Esophagus squamous epithelium (tissue), 5 donors: ENCODE measurements around the gene RAB17. TPM values are rescaled to one million over a fixed set of nuclear protein-coding genes. Genes with fewer than 3 reads are reported as not detected.

Source experiments
- DNase-seq: peaks from one replicate; lab custom pipeline; 2025; lab: John Stamatoyannopoulos, UW
- H3K27ac ChIP-seq, 4 donors: fragments of 200-600 bp; sonication (generic); one replicate each; pipeline ENCODE4 v1.5.1; 2016 to 2019; ENCODE audit warnings: mild to moderate bottlenecking in 1 of 4
- H3K27me3 ChIP-seq, 4 donors: fragments of 200-600 bp; sonication (generic); 1 replicate in 3 of 4; 2 replicates in 1 of 4; pipeline versions ENCODE4 v1.5.1 to v1.6.0; 2017 to 2021; ENCODE audit warnings: antibody characterized with exemption in 1 of 4
- H3K36me3 ChIP-seq, 3 donors: fragments of 200-600 bp; sonication (generic); one replicate each; pipeline ENCODE4 v1.5.1; 2016 to 2019
- H3K4me1 ChIP-seq, 3 donors: fragments of 200-600 bp; sonication (generic); one replicate each; pipeline ENCODE4 v1.5.1; 2017 to 2019
- H3K4me3 ChIP-seq, 4 donors: fragments of 200-600 bp; sonication (generic); 1 replicate in 3 of 4; 2 replicates in 1 of 4; pipeline ENCODE4 v1.5.1; 2016 to 2019; ENCODE audit warnings: mild to moderate bottlenecking in 2 of 4, moderate library complexity in 1 of 4
- H3K9me3 ChIP-seq, 3 donors: fragments of 200-600 bp; sonication (generic); one replicate each; pipeline ENCODE4 v1.5.1; 2016 to 2019
- CTCF ChIP-seq, 6 experiments: fragments of 450-650 bp in 4 of 6; fragments of 200-600 bp in 2 of 6; sonication (generic) in 2 of 6; IDR thresholded peaks; one replicate each; pipeline ENCODE4 v1.5.1; 2016 to 2019; ENCODE audit warnings: antibody characterized with exemption in 6 of 6, mild to moderate bottlenecking in 4 of 6, moderate library complexity in 4 of 6
- POLR2A ChIP-seq, 4 donors: fragments of 450-650 bp; IDR thresholded peaks; one replicate each; pipeline ENCODE4 v1.6.1; 2017; ENCODE audit warnings: antibody characterized with exemption in 4 of 4, mild to moderate bottlenecking in 4 of 4, moderate library complexity in 3 of 4
- WGBS, 2 donors: methylation state at CpG; one replicate each; pipeline ENCODE4 v1.1.5; 2018; 5-methylcytosine and 5-hydroxymethylcytosine counted together
- intact Hi-C: fragments of 100-400 bp; cut with DNase I; formaldehyde crosslinking; loops from one replicate; pipeline ENCODE4 v1.15.0; 2022
- total RNA-seq, 4 donors: library from RNA; depleted of rRNA; stranded (reverse); fragments of >200 nt; gene quantifications; one replicate each; pipeline ENCODE4 v1.1.0, GENCODE V29; 2016
- donor health status: DM: yes; HTN: yes; CAD: no.

RAB17 gene
- total RNA-seq, 4 donors from 2014 or later: 2.0 to 11.1 (median 6.4) TPM

- TF ChIP-seq CTCF (IDR thresholded peaks at IDR 0.05): no peak
- TF ChIP-seq POLR2A (IDR thresholded peaks at IDR 0.05): no peak
- Histone ChIP-seq H3K27me3 (peaks cover 0 to 40% (median 0%) of the 10 kb centered on the region in 4 donors), H3K4me3 (no peak overlapping the region), H3K9me3 (no peaks in the 10 kb centered on the region), H3K4me1 (peaks cover 0 to 35% (median 5%) of the 10 kb centered on the region in 3 donors), H3K36me3 (no peaks in the 10 kb centered on the region), H3K27ac (peak overlapping the region in 2 of 4 donors; percentile 39 to 87)
- DNase-seq: no peak
- WGBS, 2 donors: 71 to 100% methylated on average over 4 to 9 of the region's 10 CpGs
- intact Hi-C loops: no loop called here
Observed at GRCh38 chr2:237625216-237625705, 34.7 kb upstream of the RAB17 start.

GRCh38 chr2:237624565-237624964, 34.0 kb upstream of the RAB17 start:
- peaks cover 0 to 40% (median 0%) of the 10 kb centered on the region in 4 donors for H3K27me3 ChIP-seq
- DNase-seq: no peak
- no peaks in the 10 kb centered on the region for H3K36me3 ChIP-seq
- H3K4me1 ChIP-seq: peaks cover 0 to 35% (median 5%) of the 10 kb centered on the region in 3 donors
- TF ChIP-seq CTCF (IDR thresholded peaks at IDR 0.05): no peak
- no peak for TF ChIP-seq POLR2A (IDR thresholded peaks at IDR 0.05)
- H3K9me3 ChIP-seq: no peaks in the 10 kb centered on the region
- H3K4me3 ChIP-seq: no peak overlapping the region
- H3K27ac ChIP-seq: peak overlapping the region in 1 of 4 donors; percentile 87
- 83% methylated on average over 2 of the region's 6 CpGs for WGBS, 2 donors
- intact Hi-C loops: no loop called here

DNA sequence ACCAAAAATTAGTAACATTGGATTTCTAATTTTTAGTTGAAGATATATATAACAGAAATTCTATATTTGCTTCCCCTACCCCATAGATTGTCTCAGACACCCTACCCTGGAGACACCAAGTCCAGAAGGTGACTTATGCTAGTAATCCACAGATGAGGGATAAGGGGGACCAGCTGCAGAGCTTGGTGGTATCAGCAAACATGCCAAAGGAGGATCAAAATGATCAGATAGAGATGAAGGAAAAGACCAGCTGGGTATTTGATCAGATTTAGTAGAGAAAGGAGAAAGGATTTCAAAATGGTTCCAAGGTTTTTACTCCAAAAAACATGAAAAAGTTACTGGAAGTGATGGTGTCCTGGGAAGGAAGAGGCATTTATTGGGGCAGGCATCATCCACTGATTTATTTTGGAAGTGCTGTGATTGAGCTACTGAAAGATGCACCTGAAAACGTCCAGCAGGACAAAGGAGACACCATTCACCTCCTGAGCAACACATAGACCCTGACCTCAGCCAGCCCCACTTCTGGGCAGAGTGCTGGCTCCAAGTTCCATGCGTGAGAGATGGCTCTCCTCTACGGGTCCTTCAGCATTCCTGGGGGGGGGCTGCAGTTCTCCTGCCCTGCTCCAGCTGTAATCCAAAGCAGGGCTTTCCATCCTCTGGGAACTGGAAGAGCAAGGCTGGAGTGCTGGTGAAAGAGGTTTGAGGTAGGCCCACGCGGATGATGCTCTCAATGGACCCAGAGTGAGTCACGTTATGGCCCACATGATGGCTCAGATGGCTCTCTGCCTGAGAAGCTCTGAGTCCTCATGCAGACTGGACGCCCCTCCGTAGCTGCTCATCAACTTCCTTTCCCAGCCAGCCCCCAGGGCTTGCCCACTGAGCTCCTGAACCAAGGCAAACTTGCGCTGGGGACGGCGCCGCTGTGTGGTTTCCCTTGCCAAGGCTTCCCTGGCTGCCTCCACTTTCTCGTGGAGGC, 33.2 kb upstream of the RAB17 start:
- 75 to 77% methylated on average over 7 to 12 of the region's 13 CpGs for WGBS, 2 donors

GRCh38 chr2:237618449-237618848, 27.9 kb upstream of the RAB17 start:
- DNase-seq: no peak
- WGBS, 2 donors: 59 to 64% methylated on average over 2 of the region's 2 CpGs
- Histone ChIP-seq H3K27ac (no peak overlapping the region), H3K27me3 (no peaks in the 10 kb centered on the region), H3K36me3 (no peaks in the 10 kb centered on the region), H3K4me3 (no peak overlapping the region), H3K9me3 (no peaks in the 10 kb centered on the region), H3K4me1 (peaks cover 3 to 35% (median 17%) of the 10 kb centered on the region in 3 donors)
- TF ChIP-seq POLR2A (IDR thresholded peaks at IDR 0.05) (no peak), CTCF (IDR thresholded peaks at IDR 0.05) (no peak)
- intact Hi-C loops: no loop called here

More for the DNA sequence above, 33.2 kb upstream of the RAB17 start:
- Histone ChIP-seq H3K27me3 (peaks cover 0 to 35% (median 0%) of the 10 kb centered on the region in 4 donors), H3K9me3 (no peaks in the 10 kb centered on the region), H3K36me3 (no peaks in the 10 kb centered on the region), H3K4me1 (peaks cover 0 to 29% (median 5%) of the 10 kb centered on the region in 3 donors), H3K4me3 (no peak overlapping the region), H3K27ac (no peak overlapping the region)
- TF ChIP-seq CTCF (IDR thresholded peaks at IDR 0.05): no peak
- no peak for TF ChIP-seq POLR2A (IDR thresholded peaks at IDR 0.05)
- intact Hi-C loops: no loop called here
- DNase-seq: no peak

DNA sequence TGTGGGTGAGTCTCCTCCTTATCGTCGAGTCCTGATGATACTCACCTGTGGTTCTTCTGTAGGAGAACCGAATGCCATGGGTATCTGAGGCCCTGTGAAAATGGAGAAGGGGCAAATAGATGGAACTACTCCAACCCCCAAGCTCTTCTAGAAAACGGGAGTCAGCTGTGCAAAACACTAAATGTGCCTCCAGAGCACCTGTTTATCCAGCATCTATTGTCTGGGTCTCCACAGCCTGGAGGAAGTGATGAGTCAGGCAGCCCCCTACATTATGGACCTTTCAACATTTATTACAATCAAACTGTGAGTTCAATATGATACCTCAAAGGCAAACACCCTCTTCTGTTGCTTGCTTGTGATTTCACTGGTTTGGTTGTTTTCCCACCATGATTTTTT, 27.1 kb upstream of the RAB17 start:
- DNase-seq: no peak
- no peak overlapping the region for H3K4me3 ChIP-seq
- peak overlapping the region; percentile 41 to 86 (median 78) for H3K27ac ChIP-seq
- intact Hi-C loops: no loop called here
- no peaks in the 10 kb centered on the region for H3K36me3 ChIP-seq
- 30 to 72% methylated on average over 2 to 4 of the region's 4 CpGs for WGBS, 2 donors
- TF ChIP-seq POLR2A (IDR thresholded peaks at IDR 0.05) (no peak), CTCF (IDR thresholded peaks at IDR 0.05) (no peak)
- H3K9me3 ChIP-seq: no peaks in the 10 kb centered on the region
- H3K4me1 ChIP-seq: peaks cover 3 to 35% (median 17%) of the 10 kb centered on the region in 3 donors
- no peaks in the 10 kb centered on the region for H3K27me3 ChIP-seq
